ENCODE data around the gene MRPL28.

DNA sequence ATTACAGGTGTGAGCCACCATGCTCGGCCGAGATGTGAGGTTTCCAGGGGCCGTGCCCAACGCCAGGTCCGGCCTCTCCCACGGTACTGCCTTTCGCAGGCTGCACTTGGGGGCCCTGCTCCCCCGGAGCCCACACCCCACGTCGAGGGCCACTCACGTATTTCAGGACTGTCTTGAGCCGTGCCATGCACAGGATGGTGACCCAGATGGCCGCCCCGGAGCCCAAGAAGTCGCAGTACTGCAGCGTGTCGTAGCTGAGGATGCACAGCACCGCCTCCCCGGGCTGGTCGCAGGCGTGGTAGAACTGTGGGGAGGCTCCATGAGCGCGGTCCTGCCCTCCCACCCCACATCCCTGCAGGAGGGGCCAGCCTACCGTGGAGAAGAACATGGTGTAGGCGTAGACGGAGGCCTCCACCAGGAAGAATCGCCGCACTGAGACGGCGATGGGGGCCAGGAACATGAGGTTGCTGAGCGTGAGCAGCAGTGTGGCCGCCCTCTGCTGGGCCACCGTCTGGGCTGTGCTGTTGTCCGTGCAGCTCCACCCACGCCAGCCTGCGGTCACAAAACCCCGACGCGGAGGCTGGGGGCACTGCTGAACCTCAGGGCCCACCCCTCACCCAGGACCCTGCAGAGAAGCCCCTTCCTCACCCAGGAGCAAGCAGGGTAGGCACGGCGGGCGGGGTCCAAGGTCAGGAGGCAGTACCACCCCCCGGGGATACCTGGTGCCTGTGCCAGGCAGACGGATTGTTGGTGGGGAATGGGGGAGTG is 3.7 kb upstream of the MRPL28 start:
- TF ChIP-seq, protein P1, sequence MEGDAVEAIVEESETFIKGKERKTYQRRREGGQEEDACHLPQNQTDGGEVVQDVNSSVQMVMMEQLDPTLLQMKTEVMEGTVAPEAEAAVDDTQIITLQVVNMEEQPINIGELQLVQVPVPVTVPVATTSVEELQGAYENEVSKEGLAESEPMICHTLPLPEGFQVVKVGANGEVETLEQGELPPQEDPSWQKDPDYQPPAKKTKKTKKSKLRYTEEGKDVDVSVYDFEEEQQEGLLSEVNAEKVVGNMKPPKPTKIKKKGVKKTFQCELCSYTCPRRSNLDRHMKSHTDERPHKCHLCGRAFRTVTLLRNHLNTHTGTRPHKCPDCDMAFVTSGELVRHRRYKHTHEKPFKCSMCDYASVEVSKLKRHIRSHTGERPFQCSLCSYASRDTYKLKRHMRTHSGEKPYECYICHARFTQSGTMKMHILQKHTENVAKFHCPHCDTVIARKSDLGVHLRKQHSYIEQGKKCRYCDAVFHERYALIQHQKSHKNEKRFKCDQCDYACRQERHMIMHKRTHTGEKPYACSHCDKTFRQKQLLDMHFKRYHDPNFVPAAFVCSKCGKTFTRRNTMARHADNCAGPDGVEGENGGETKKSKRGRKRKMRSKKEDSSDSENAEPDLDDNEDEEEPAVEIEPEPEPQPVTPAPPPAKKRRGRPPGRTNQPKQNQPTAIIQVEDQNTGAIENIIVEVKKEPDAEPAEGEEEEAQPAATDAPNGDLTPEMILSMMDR (IDR thresholded peaks at IDR 0.05) = no peak
- no peak for TF ChIP-seq POLR2A (IDR thresholded peaks at IDR 0.05)
